HCT116 (cell line): ENCODE results near the gene GMIP.
A peak's percentile ranks its signal among the peaks of the same experiment; 100 is the strongest.

Source experiments
- CTCF ChIP-seq, 3 experiments: fragments of 200-600 bp in 1 of 3; sonication (generic) in 1 of 3; IDR thresholded peaks in 2 of 3; conservative IDR thresholded peaks in 1 of 3; 2 replicates each; pipeline ENCODE4 v1.5.1; 2012 to 2017; ENCODE audit warnings: low read depth in 2 of 3, low read length in 2 of 3, antibody characterized with exemption in 1 of 3, borderline replicate concordance in 1 of 3, control low read depth in 1 of 3, mild to moderate bottlenecking in 1 of 3, mixed read lengths in 1 of 3, mixed run types in 1 of 3, moderate library complexity in 1 of 3; ENCODE audit not compliant: insufficient read depth in 1 of 3
- ELF1 ChIP-seq: IDR thresholded peaks from 2 replicates; pipeline ENCODE4 v1.6.1; 2012; ENCODE audit warnings: low read depth, borderline replicate concordance
- EZH2phosphoT487 ChIP-seq: fragments of 200-600 bp; IDR thresholded peaks from 2 replicates; pipeline ENCODE4 v1.6.1; 2018; ENCODE audit warnings: antibody characterized with exemption, borderline replicate concordance
- JUND ChIP-seq: IDR thresholded peaks from 2 replicates; pipeline ENCODE4 v1.6.1; 2012
- POLR2A ChIP-seq: IDR thresholded peaks from 2 replicates; pipeline ENCODE4 v1.7.0; 2011; ENCODE audit warnings: borderline replicate concordance; ENCODE audit not compliant: insufficient read depth, insufficient read length; ENCODE audit errors: extremely low read depth

- TF ChIP-seq ELF1: no peak
- TF ChIP-seq JUND: peak; percentile 29; the same call in 1 of the 2 replicates
- no peak for TF ChIP-seq POLR2A
- TF ChIP-seq CTCF (IDR thresholded peaks at IDR 0.05 in 2 of 3, conservative IDR thresholded peaks at IDR 0.05 in 1 of 3; ENCODE audit: borderline replicate concordance in 1 of 3, insufficient read depth in 1 of 3, low read depth in 2 of 3, low read length in 2 of 3): no peak
- TF ChIP-seq EZH2phosphoT487: no peak
Measured at GRCh38 chr19:19628501-19629134, 14.8 kb downstream of the GMIP start.
